NCI-H146 treated with DMSO at 0.1 percent for 48 hours (cell line): Measurements from ENCODE around the gene CDHR1.
"Not testable (repeated sequence)": the region's sequence is repeated elsewhere in the genome, so short reads cannot be mapped to it uniquely, and the experiment has no call there.

Source experiments
- DNase-seq: peaks from one replicate; lab custom pipeline; 2025; ENCODE audit not compliant: unreplicated experiment; lab: John Stamatoyannopoulos, UW

Gene CDHR1

DNA sequence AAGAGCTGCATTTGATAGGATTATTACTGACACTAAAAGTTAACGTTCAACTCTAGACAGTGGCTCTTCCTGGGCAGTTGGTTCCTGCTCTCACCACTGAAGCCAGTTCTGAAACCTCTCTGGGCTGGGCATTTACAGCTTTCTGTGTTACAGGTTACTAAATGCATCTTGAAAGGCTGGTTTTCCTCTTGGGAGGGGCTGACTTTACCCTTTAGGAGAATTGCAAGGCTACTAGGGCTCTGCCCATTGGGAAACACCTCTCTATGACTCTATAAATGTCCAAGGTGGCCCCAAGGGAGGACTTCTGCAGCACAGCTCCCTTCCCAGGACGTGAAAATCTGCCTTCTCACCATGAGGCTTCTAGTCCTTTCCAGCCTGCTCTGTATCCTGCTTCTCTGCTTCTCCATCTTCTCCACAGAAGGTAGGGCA lies 20.8 kb upstream of the CDHR1 start, which contains the start of gene GPR15LG:
Gene GPR15LG (plus strand): TSS at position 301 of the 429 bp plus-strand sequence. CDS start 51 bp downstream, at position 352.
- DNase-seq = no peak

DNA sequence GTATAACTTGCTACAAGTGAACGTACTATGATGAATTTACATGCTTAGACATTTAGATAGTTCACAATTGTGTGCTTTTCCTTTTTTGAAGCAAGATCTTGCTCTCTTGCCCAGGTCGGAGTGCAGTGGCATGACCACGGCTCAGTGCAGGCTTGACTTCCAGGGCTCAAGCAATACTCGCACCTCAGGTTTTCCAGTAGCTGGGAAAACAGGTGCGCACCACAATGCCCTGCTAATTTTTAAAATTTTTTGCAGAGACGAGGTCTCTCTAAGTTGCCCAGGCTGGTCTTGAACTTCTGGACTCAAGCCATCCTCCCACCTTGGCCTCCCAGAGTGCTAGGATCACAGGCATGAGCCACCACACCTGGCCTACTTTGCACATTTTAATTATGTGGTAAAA lies 18.9 kb upstream of the CDHR1 start:
- no peak for DNase-seq

DNA sequence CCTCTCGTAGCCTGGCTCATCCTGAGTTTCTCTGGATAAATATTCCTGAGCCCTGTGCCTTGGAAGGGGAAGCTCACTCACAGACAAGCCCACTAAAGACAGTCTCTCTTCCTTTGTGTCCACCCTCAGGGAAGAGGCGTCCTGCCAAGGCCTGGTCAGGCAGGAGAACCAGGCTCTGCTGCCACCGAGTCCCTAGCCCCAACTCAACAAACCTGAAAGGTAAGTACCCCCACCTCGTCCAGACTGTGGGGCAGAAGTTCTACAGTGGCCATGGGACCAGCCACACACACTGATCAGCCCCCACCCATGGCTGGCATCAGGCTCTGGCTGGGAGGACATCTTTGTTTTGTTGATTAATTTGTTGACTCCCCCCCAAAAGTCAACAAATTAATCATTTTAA lies 18.0 kb upstream of the CDHR1 start:
- DNase-seq = no peak

GRCh38 chr10:84176836-84177474 lies 17.4 kb upstream of the CDHR1 start:
- no peak for DNase-seq

DNA sequence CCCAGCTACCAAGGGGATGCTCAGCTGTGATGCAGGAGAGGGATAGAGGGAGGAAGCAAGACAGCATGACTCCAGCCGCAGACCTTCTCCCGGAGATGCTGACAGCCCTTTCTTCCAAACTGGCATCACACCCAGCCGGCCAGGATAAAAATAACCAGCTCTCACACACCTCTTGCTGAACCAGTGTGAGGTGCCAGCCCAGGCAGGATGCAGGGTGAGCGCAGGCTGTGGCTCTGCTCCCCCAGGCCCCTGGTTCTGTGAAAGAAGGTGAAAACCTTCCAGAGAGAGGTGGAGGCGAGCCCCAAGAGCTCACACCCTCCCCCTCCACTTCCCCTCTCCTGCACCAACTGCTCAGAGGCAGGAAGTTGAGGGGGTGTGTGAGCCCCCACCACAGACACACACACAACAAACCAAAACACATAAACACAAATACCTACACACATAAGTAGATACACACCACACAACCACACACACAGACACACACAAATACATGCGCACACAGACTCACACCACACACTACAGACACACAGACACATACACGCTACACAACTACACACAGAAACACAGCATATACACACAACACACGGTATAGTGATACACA lies 16.7 kb upstream of the CDHR1 start:
- no peak for DNase-seq

- no peak for DNase-seq
These were observed 16.2 kb upstream of the CDHR1 start for GRCh38 chr10:84178160-84178609.

GRCh38 chr10:84179059-84179710 lies 15.2 kb upstream of the CDHR1 start:
- peak; percentile 17 for DNase-seq

GRCh38 chr10:84180386-84180785 lies 14.0 kb upstream of the CDHR1 start:
- DNase-seq = not testable (repeated sequence)

DNA sequence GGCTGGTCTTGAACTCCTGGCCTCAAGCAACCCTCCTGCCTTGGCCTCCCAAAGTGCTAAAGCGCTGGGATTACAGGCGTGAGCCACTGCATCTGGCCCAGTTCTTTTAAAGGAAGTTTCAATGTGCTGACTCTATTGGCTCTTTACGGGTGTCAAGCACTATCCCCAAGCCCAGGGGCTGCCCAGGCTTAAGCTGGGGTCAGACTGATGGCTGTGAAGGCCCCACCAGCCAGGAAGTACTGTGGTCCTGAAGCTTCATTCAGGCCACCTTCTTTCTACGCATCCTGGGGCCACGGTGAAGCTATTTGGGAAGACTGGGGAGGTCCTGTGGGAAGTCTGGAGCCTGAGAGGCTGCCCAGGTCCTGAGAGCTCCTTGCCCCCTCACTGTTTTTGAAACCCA lies 12.7 kb upstream of the CDHR1 start:
- no peak for DNase-seq

DNA sequence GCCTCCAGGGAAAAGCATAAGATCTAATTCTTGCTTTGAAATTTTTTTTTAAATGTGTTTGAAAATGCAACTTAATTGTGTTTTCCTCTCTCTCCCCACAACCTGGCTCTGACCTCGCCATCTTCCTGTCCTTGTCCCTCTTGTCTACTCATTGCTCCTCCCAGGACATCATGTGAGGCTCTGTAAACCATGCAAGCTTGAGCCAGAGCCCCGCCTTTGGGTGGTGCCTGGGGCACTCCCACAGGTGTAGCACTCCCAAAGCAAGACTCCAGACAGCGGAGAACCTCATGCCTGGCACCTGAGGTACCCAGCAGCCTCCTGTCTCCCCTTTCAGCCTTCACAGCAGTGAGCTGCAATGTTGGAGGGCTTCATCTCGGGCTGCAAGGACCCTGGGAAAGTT lies 9.8 kb upstream of the CDHR1 start:
- DNase-seq = no peak

DNA sequence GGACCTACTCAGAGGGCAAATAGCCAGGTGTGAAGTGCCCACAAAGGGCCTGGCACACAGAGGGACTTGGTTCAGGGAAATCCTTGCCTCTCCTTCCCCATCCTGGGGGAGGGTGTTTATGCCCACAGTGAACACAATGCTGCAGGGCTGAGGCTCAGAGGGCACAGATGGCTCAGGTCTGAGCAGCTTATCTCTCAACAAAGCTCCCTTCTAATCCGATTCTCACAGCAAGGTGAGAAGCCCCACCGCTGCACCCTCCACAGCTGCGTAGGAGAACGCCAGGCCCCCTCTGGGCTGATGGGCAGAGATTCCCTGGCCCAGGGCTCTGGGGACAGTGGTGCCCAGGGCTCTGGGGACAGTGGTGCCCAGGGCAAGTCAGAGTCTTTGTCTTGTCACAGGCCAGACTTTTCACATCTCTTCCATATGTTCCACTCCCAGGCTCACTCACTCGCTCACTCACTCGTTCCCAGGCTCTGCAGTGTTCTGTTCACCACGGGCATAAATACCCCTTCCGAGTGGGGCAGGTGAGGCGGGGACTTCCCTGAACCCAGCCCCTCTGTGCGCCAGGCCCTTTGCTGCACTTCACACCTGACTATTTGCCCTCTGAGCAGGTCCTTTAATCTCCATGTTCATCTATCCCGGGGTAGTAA lies 8.7 kb upstream of the CDHR1 start:
- no peak for DNase-seq

GRCh38 chr10:84188815-84189214 lies 5.5 kb upstream of the CDHR1 start:
- no peak for DNase-seq

GRCh38 chr10:84190621-84191020 lies 3.7 kb upstream of the CDHR1 start:
- DNase-seq = no peak

GRCh38 chr10:84191106-84191505 lies 3.2 kb upstream of the CDHR1 start:
- no peak for DNase-seq

DNA sequence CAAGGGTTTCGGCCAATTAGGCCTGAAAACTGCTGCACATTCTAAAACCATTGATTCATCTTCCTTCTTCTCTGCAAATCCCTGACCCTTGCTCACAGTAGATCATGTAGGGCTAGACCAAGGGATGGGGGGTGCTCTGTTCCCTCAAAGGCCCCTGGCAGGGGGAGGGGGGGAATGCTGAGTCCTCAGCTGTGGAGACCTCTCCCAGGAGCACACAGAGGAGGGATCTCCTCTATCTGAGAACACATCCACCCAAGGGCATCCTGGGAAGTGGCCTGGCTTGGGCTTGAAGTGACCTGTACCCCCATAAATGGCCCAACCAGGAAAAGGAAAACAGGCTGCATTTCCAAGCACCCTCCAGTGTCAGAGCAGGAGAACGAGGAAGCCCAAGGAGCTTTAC lies 1.0 kb upstream of the CDHR1 start:
- DNase-seq = no peak

GRCh38 chr10:84193846-84194423 lies 402 bp upstream of the CDHR1 start:
- DNase-seq = no peak

DNA sequence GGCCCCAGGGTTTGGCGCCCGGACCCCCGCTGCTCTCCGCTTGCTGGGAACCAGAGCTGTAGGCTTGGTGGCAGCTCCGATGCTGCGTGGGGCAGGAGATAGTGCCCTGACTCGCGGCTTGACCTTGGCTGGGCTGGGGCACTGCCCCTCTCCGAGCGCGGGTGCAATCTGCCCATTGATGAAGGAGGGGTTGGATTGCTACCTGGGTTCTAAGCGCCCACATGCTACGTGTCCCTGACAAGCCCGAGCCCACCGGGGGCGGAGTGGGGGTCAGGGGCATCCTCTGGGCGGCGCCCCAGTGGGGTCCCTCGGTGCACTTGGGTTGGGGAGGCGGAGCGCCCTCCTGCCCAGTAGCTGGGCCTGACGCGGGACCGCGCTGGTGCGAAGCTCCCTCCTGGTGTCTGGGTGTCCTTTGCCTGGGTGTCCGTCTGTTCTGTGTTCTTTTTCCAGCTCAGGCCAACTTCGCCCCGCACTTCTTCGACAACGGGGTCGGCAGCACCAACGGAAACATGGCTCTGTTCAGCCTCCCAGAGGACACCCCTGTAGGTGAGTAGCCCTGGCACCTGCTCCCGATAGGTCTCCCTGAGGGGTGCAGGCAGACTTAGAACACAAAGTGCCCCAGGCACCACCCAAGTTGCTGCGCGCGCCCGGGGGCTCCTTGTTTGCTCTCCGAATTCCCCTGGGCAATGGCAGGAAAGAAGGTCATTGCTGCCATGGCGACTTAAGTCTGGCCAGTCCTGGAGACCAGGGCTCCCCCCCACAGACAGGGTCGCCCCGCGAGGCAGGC lies 900 bp downstream of the CDHR1 start:
- peak; percentile 51 for DNase-seq

- DNase-seq = peak; percentile 94
These were observed 1.7 kb downstream of the CDHR1 start for GRCh38 chr10:84196083-84196482.

- no peak for DNase-seq
These were observed 2.6 kb downstream of the CDHR1 start for GRCh38 chr10:84196941-84197340.

DNA sequence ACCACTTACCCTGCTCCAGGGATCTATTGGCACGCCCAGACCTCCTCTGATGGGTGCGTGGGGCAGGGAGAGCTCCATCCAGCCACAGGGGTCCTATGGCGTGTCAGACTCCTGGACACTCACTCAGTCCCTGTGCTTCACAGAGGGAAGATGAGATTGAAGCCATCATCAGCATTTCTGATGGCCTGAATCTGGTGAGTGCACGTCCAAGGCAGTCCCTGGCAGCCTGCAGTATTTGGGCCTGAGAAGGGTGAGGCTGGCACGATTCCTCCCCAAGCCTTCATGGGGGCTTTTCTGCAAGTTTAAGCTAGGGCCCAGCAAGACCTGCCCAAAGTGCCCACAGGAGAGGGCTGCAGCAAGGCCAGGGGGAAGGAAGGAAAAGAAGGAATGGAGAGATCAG lies 3.3 kb downstream of the CDHR1 start:
- DNase-seq = no peak
